Measurements from ENCODE around the gene IPO4. TPM values are rescaled to one million over a fixed set of nuclear protein-coding genes. Genes with fewer than 3 reads are reported as not detected.

The IPO4 gene
- total and polyA plus RNA-seq, 2 of the 8 experiments (the other 6 are each of a cell fraction or from before 2014, with no cell fraction given): 55.5 to 108 TPM

GRCh38 chr14:24188251-24189058, at the start of gene IPO4 (continued):
- TF ChIP-seq CHD7 (IDR thresholded peaks at IDR 0.05; ENCODE audit: insufficient replicate concordance, low read length) (no peak), SAP30 (IDR thresholded peaks at IDR 0.05; ENCODE audit: insufficient read depth, insufficient replicate concordance, low read length) (peak; percentile 99), NANOG (IDR thresholded peaks at IDR 0.05; ENCODE audit: insufficient read depth, low read depth, low read length, poor library complexity, severe bottlenecking) (peak; percentile 64), POU5F1 (IDR thresholded peaks at IDR 0.05; ENCODE audit: low read depth, low read length) (0 out of 2 replicates have a peak, but pooled peaks have one; percentile 25), POLR2AphosphoS5 (IDR thresholded peaks at IDR 0.05; ENCODE audit: low read depth, low read length) (peak; percentile 78), ATF2 (IDR thresholded peaks at IDR 0.05; ENCODE audit: low read length) (no peak), RBBP5 (IDR thresholded peaks at IDR 0.05; ENCODE audit: borderline replicate concordance, low read depth, low read length) (peak; percentile 61; the same call in 1 of the 2 replicates)

All from H1 (cell line).